ENCODE measurements around the gene TNFRSF18.

TNFRSF18 gene

GRCh38 chr1:1173793-1174415, 32.5 kb downstream of the TNFRSF18 start, which contains the start of gene TTLL10:
Gene TTLL10, plus strand, starts transcription at chr1:1173880. Its CDS starts 5,336 bp downstream, at chr1:1179216.
- peak in 1 of 2 experiments; percentile 70 for DNase-seq

- DNase-seq = no peak
Measured at GRCh38 chr1:1173061-1173792, 33.2 kb downstream of the TNFRSF18 start.

- no peak for DNase-seq
Measured at GRCh38 chr1:1171546-1172340, 34.6 kb downstream of the TNFRSF18 start.

GRCh38 chr1:1171161-1171545, 35.2 kb downstream of the TNFRSF18 start:
- DNase-seq = no peak

GRCh38 chr1:1170215-1171091, 35.9 kb downstream of the TNFRSF18 start:
- no peak for DNase-seq

GRCh38 chr1:1169429-1170214, 36.8 kb downstream of the TNFRSF18 start:
- DNase-seq = no peak

GRCh38 chr1:1168451-1169411, 37.7 kb downstream of the TNFRSF18 start:
- DNase-seq = no peak

- no peak for DNase-seq
Measured at GRCh38 chr1:1167841-1168450, 38.4 kb downstream of the TNFRSF18 start.

GRCh38 chr1:1167398-1167821, 39.0 kb downstream of the TNFRSF18 start:
- peak in 1 of 2 experiments; percentile 36 for DNase-seq

GRCh38 chr1:1166642-1167397, 39.6 kb downstream of the TNFRSF18 start:
- no peak for DNase-seq

- no peak for DNase-seq
Measured at GRCh38 chr1:1165900-1166421, 40.4 kb downstream of the TNFRSF18 start.

- DNase-seq = peak in 1 of 2 experiments; percentile 60
Measured at GRCh38 chr1:1165485-1165884, 40.9 kb downstream of the TNFRSF18 start.

GRCh38 chr1:1164701-1165451, 41.5 kb downstream of the TNFRSF18 start:
- DNase-seq = peak; percentile 44 to 65

GRCh38 chr1:1164361-1164700, 42.1 kb downstream of the TNFRSF18 start:
- DNase-seq = no peak

- DNase-seq = peak in 1 of 2 experiments; percentile 70
Measured at GRCh38 chr1:1163538-1164070, 42.8 kb downstream of the TNFRSF18 start.

- DNase-seq = peak; percentile 92 to 98
Measured at GRCh38 chr1:1162597-1163537, 43.5 kb downstream of the TNFRSF18 start.

- peak; percentile 36 to 73 for DNase-seq
Measured at GRCh38 chr1:1161683-1162079, 44.7 kb downstream of the TNFRSF18 start.

Measured in NCI-H526 (cell line).